Measurements from ENCODE around the gene NES.

Gene NES

DNA sequence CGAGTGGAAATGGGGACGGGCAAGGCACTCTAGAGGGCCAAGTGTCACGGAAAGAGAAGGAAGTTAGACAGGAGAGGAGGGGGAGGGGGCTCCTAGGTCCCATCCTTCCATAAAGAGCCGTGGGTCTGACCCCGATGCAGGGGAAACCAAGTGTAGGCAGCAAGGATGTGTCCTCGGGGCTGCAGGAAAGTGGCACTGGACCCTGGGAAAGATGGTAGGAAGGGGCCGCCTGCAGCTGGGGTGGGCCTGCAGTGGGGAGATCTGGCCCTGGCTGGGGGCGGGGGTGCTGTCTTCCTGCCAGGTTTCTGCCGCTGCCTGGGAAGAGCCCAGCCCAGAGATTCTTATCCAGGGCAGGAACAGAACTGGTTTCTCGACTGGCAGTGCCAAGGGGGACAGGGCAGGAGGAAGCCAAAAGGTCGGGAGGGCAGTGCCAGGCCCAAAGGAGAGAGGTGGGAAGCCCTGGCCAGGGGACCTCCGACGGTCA, 15.3 kb upstream of the NES start:
- H3K27me3 Mint-ChIP-seq = peaks cover 76% of the 10 kb centered on the region
- ATAC-seq (no peak), DNase-seq (no peak)
- peak overlapping the region in 1 of 2 donors; percentile 23 for H3K27ac Mint-ChIP-seq
- H3K4me1 Mint-ChIP-seq = peaks cover 36% of the 10 kb centered on the region
- no peak overlapping the region for H3K4me3 Mint-ChIP-seq
- no peaks in the 10 kb centered on the region for H3K9me3 Mint-ChIP-seq

DNA sequence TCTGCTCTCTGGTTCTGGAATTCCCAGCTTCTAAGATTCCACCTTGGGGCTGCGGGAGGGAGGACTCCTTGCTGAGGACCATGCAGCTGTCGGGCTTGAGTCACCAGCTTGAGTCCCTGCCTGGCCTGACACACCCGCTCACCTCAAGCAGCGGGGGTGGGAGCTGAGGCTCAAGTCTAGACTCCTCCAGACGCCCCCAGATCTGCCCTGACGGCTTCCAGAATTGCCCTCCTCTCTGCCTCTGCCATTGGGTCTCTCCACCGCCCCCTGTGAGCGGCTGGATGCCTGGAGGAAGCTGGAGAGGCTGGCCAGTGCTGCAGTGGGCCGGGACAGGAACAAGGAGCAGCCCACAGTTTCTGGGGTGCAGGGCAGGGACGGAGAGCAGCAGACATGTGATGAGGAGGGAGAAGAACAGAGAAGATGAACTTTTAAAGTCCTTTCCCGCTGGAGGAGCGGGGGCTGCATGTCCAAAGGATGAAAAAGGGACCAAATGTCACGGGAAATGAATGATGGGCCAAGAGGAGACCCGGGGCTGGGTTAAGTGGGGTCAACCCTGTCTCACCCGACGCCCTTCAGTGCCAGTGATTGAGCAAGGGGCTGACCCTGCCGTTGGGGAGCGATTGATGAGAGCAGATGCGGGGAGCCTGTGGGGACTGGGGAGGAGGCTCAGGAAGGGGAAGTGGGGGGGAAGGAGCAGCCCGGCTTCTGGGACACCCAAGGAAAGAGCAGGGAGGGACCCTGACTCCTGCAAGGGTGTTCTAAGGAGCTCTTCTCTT, 14.6 kb upstream of the NES start:
- Mint-ChIP-seq H3K27me3 (peaks cover 69% of the 10 kb centered on the region), H3K9me3 (no peaks in the 10 kb centered on the region), H3K4me1 (peaks cover 36% of the 10 kb centered on the region), H3K4me3 (no peak overlapping the region), H3K27ac (peak overlapping the region in 1 of 2 donors; percentile 57)
- no peak for ATAC-seq
- no peak for DNase-seq

DNA sequence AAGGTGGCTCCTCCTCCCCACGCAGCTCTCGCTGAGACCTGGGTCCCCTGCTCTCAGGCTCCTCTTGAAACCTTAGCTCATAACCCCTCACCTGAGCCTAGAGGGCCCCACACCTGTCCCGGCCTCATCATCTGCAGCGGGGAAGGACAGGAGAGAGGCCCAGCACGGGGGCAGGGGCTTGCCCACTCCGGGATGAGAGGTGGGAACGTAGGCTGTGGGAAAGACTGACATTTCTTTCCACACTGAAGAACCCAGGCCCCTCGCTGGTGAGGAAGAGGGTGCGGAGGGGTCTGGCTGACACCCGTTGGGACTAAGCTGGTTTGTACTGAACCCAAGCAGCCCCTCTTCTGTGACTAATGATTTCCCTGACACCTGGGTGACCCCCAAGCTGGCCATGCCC, 14.0 kb upstream of the NES start:
- H3K27me3 Mint-ChIP-seq = peaks cover 67% of the 10 kb centered on the region
- peaks cover 36% of the 10 kb centered on the region for H3K4me1 Mint-ChIP-seq
- H3K4me3 Mint-ChIP-seq = no peak overlapping the region
- no peak overlapping the region for H3K27ac Mint-ChIP-seq
- DNase-seq (no peak), ATAC-seq (no peak)
- H3K9me3 Mint-ChIP-seq = no peaks in the 10 kb centered on the region

DNA sequence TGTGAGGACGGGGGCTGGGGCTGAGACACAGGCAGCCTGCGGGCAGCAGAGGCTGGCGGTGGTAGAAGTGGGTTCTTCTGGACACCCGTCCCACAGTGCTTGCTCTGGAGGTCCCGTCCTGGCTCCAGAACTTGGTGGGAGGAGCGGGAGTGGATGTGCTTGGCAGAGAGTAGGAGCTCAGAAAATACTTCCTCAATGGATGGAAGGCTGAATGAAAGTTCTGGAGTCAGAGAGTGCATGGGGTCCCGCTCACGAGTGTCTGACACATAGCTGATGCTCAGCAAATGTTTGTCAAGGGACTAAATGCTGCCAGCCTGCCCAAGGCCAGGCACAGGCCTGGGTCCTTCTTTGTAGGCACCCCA, 13.4 kb upstream of the NES start:
- DNase-seq (no peak), ATAC-seq (no peak)
- H3K4me3 Mint-ChIP-seq = no peak overlapping the region
- H3K27ac Mint-ChIP-seq = no peak overlapping the region
- H3K9me3 Mint-ChIP-seq = no peaks in the 10 kb centered on the region
- H3K27me3 Mint-ChIP-seq = peaks cover 67% of the 10 kb centered on the region
- peaks cover 36% of the 10 kb centered on the region for H3K4me1 Mint-ChIP-seq

GRCh38 chr1:156689953-156690674, 12.9 kb upstream of the NES start:
- ATAC-seq (no peak), DNase-seq (no peak)
- Mint-ChIP-seq H3K4me1 (peaks cover 36% of the 10 kb centered on the region), H3K27me3 (peaks cover 67% of the 10 kb centered on the region), H3K9me3 (no peaks in the 10 kb centered on the region), H3K4me3 (no peak overlapping the region), H3K27ac (no peak overlapping the region)

DNA sequence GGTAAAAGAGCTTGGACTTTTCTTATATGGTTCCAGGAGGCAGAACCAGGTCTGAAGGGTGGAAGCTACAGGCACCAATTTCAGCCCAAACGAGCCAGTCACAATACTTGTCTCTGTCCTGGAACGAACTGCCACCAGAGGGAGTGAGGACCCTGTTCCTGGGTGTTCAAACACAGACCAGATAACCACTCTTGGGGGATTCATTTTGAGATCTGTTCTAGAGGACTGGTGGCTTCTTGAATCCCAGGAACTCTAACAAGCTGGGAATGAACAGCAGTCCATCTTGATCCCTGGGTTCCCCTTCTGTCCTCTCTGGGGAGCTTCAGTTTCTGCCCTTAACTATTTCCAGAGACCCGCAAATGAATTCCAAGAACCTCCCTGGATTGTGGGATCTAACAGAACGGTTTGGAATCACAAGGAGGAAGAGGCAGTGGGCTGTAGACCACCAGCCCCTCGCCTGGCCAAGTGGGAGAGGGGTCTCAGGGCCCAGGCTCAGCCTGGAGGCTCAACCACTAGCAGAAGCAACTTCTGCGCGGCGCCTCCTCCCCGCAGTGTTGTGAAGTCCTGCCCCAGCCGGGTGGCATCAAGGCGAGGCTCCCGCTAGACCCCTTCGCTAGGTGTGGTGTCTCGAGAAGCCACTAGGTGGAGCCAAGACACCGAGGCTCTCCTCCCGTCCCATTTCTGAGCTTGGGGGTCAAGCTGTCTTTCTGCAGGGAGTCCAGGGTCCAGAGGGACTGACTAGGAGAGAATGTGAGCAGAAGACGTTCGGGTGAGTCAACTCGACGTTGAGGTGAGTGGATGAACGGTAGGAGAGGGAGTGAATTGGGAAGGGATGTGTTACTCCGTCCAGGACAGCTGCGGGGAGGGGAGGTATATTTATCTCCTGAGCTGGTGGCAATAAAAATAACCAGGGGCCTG, 12.1 kb upstream of the NES start:
- Mint-ChIP-seq H3K9me3 (no peaks in the 10 kb centered on the region), H3K4me1 (peaks cover 42% of the 10 kb centered on the region), H3K27ac (peak overlapping the region in 1 of 2 donors; percentile 86), H3K27me3 (peaks cover 69% of the 10 kb centered on the region), H3K4me3 (peak overlapping the region; percentile 48 to 74)
- DNase-seq (peak; percentile 80), ATAC-seq (peak; percentile 96)

DNA sequence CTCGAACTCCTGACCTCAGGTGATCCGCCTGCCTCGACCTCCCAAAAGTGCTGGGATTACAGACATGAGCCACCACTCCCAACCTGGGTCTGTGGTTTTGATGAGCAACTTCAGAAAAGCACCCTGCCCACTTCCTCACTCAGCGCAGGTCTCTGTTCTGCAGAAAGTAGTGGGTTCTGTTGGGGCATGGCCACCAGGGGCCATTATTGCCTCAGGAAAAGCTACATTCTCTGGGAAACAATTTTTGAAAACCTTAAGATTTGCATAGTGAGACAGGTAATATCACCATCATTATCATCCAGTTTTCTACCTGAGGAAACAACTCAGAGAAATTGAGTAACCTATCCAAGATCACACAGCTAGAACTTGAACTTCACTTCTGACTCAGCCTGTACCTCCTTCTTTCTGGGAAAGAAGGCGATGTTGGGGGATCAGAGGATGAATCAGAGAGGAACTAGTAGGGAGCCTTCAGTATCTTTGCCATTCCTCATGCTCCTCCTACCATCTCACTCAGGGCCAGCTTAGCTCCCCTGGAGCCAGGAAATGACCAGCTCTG, 7.1 kb upstream of the NES start:
- Mint-ChIP-seq H3K27ac (no peak overlapping the region), H3K4me1 (peaks cover 24% of the 10 kb centered on the region), H3K27me3 (peaks cover 58% of the 10 kb centered on the region), H3K9me3 (no peaks in the 10 kb centered on the region), H3K4me3 (no peak overlapping the region)
- ATAC-seq (peak; percentile 89), DNase-seq (peak in 1 of 2 donors; percentile 64)

DNA sequence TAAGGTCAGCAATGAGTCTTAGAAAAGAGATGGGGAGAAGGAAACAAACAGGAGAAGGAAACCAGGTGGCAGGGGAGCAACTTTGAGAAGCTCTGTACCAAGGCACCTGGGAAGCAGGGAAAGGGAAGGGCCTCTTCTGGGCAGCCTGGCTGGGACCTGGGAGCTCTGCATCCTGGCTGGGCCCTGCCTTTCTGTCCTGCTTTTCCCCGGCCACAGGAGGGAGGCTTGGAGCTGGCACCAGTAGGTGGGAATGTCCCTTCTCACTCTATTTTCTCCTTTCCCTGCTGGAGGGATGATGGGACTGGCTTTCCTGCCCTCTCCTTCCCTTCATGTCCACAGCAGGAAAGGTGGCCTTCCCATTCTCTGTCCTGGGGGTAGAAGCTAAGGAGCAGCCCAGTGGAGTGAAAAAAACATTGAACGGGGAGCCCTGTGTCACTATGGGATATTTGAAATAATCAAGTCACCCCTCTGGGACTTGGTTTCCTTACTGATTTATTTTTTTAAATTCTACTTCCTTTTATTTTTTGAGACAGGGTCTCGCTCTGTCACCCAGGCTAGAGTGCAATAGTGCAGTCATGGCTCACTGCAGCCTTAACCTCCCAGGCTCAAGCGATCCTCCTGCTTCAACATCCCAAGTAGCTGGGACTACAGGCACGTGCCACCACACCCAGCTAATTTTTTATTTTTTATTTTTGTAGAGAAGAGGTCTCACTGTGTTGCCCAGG, 5.1 kb upstream of the NES start:
- H3K27me3 Mint-ChIP-seq = peaks cover 67% of the 10 kb centered on the region
- no peak for DNase-seq
- no peaks in the 10 kb centered on the region for H3K9me3 Mint-ChIP-seq

GRCh38 chr1:156681196-156681960, 4.2 kb upstream of the NES start:
- Mint-ChIP-seq H3K4me1 (peaks cover 38% of the 10 kb centered on the region), H3K27me3 (peaks cover 74% of the 10 kb centered on the region), H3K4me3 (no peak overlapping the region), H3K27ac (no peak overlapping the region), H3K9me3 (no peaks in the 10 kb centered on the region)
- ATAC-seq (no peak), DNase-seq (no peak)

More for the DNA sequence above, 5.1 kb upstream of the NES start:
- Mint-ChIP-seq H3K4me3 (no peak overlapping the region), H3K4me1 (peaks cover 32% of the 10 kb centered on the region), H3K27ac (peak overlapping the region; percentile 35 to 49)
- no peak for ATAC-seq

DNA sequence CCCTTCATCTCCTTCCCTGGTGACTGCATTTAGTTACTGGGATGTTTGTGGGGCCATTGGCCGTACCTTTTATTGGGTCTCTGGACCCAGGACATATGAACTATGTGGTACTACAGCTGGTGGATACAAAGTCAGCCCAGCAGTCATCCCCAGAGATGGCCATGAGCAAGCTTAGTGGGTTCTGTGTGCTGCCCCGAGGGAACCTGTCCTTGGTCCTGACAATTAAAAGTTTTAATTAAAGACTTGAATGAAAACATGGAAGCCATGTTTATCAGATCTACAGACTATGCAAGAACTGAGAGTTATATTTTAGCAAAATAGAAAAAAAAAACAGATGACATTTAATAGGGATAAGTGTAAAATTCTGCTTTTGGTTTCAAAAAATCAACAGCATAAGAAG, 2.8 kb upstream of the NES start:
- Mint-ChIP-seq H3K27me3 (peaks cover 87% of the 10 kb centered on the region), H3K4me1 (peaks cover 38% of the 10 kb centered on the region), H3K4me3 (no peak overlapping the region), H3K9me3 (no peaks in the 10 kb centered on the region), H3K27ac (no peak overlapping the region)
- ATAC-seq (no peak), DNase-seq (no peak)

DNA sequence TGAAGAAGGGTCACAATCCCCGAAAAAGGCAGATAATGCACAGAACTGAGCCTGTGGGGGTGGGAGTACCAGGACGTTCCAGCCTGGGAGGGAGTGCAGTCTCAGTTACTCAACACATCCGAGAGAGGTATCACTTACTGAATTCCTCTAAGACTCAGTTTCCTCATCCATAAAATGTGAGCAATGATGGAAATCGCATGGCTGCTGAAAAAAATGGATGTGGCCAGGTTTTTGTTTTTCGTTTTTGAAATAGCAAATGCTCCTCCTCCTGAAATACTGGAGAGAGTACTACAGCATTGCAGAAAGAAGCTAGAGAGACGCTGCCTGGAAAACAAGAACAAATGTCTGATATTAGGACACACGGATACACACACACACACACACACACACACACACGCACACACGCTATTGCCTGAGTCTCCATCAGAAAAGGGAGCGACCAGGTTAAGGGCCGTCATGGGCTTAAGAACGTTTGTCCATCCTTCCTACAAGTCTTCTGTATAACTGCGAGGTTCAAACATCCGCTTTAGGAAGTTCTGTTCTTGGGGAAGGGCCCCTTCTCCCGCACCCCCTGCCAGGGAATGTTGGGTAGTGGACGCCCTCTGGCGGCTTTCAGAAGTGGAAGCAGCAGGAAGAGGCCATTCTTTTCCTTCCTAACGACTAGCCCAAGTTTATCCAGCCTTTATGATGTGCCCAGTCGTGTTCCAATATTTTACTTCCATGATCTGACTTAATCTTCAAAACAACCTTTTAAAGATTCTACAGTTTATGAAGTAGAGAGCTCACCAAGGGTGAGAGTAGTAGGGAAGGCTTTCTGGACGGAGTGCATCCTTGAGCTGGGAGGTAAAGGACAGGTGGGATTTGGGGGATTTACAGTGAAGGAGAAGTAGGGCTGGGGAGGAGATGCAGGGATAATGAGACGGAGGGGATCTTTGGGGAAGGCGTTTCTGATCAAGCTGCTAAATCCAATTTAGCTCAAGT, 699 bp upstream of the NES start:
- DNase-seq (no peak), ATAC-seq (no peak)
- Mint-ChIP-seq H3K27me3 (peaks cover 92% of the 10 kb centered on the region), H3K27ac (no peak overlapping the region), H3K4me3 (peak overlapping the region in 1 of 2 donors; percentile 39), H3K9me3 (no peaks in the 10 kb centered on the region), H3K4me1 (peaks cover 18% of the 10 kb centered on the region)

DNA sequence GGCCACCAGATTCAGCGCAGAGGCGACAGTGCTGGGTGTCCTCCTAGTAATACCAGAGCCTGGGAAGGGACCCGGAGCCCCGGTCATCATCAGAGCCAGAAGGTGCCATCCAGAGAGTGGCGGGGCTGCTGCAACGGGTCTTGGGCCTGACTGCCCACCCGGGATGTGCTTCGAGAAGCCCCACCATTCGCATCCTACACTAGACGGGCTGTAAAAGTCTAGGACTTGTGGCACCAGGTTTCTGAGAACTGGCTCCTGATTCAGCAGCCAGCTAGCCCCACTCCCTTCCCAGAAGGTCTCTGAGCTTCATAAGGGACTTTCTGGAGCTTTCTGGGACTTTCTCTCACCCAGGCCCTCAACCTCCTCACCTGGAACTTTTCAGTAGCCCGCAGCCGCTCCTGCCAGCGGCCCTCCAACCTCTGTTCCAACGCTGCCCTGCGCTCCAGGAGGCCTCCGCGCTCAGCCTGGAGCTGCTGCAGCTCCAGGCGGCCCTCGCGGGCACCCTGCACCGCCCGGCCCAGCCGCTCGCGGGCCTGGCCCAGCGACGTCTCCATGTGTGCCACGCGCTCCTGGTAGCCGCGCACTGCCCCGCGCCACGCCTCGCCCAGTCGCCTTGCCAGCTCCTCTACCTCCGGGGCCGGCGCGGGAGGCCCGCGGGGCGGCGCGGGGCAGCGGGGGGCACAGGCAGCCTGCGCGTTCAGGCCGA, 940 bp downstream of the NES start:
- Mint-ChIP-seq H3K27ac (no peak overlapping the region), H3K4me3 (no peak overlapping the region), H3K9me3 (no peaks in the 10 kb centered on the region), H3K27me3 (peaks cover 97% of the 10 kb centered on the region), H3K4me1 (peaks cover 18% of the 10 kb centered on the region)
- DNase-seq (no peak), ATAC-seq (no peak)

Measured in stimulated activated naive CD8-positive, alpha-beta T cell treated with anti-CD3 and anti-CD28 coated beads, Interleukin-15, amount 100 ng/mL, for 72 hours (primary cell).